NCI-H526 treated with DMSO at 0.1 percent for 48 hours (cell line): ENCODE measurements around the gene TUBA4B.
"Not testable (repeated sequence)": the region's sequence is repeated elsewhere in the genome, so short reads cannot be mapped to it uniquely, and the experiment has no call there.

Source experiments
- DNase-seq: peaks from one replicate; lab custom pipeline; 2025; lab: John Stamatoyannopoulos, UW

Gene TUBA4B

DNA sequence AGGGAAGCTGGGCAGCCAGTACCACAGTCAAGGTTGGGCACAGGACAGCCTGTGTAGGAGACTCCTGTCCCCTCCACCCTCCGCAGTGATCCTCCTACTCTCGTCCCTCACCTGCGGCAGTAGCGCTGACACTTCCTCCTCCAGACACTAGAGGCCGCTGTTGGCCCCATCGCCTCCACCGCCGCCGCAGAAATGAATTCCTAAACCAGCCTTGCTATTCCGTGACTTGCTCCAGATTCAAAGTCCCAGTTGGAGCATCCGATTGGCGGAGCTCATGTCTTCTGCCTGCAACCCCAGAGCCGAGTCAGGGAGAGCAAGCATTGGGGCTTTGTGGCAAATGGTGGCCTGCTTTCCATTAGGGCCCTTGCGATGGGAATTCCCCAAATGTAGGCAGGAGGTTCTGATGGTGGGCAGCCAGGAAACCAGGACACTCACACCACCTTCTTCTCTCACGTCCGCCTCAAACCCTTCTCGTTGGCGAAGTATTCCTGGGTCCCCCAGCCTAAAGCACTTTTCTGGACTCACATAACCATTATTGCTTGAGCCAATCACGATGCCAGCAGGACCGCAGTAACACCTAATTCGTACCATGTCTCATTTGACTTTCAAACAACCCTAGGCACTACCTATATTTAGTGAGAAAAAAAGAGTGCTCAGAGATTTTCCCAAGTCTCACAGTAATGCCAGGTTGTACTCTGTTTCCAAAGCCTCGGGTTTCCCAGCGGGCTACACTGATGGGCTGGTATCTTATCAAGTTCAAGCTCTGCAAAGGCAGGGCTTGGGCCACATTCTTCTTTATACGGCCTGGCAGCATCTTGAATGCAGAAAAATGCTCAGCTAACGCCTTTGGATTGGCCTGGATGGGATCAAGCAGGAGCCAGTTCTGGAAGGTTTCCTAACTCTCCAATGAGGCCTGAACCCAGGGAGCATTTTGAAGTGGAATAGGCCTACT is 24.9 kb downstream of the TUBA4B start:
- peak; percentile 73 for DNase-seq

DNA sequence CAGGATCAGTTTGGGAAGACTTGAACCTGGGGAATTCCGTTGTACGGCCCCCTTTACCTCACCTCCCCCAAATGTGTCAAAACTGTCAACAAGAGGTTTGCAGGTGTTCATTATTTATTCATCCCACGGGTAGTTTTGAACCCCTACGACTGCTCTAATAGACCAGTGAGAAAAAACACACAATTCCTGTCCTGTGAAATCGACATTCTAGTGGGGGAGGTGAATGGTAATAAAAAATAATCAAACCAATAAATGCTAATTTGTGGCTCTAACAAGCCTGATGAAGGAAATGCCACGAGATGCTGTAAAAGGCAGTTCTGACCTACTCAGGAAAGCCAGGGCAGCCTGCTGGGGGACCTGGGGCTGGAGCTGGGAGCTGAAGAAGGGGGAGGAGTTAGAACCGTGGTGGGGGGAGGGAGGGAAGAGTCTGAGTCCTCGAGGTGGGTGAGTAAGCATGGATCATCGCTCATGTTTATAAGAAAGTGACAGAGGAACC is 25.7 kb downstream of the TUBA4B start:
- DNase-seq: no peak

DNA sequence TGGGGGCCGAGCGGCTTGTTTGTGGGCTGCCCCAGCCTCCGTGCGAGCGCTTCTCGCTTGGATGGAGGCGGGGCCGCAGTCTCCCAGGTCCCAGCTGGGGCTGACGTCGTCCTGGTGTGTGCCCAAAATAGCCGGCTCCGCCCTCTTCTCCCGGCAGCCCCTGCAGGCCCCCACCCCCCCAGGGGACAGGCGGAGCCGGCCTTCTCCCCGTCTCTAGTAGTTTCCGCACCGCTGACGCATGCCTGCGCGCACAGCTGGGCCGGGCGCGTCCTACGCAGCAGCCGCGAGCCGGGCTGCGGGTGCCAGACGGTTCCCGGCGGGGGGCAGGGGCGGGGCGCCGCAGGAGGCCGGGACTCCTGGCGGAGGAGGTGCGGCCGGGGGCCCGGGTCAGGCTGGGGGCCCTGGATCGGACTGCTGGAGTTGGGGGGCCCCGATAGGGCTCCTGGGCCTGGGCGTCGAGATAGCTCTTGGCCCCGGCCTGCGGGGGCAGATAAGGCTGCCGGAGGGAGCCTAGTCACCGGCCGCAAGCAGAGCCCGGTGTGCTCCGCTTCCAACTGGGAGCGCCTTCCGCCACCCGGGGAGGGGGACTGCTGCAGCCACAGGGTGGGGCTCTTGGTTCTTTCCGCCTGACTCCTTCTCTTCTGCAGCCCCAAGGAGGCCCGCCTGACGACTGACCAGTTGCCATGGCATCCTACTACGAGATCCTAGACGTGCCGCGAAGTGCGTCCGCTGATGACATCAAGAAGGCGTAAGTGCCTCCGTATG is 26.3 kb downstream of the TUBA4B start, which contains the start of gene DNAJB2:
DNAJB2 (plus strand) TSS at position 216 of the 765 bp plus-strand sequence; CDS start at position 684, 468 bp downstream.
- DNase-seq: peak; percentile 94

DNA sequence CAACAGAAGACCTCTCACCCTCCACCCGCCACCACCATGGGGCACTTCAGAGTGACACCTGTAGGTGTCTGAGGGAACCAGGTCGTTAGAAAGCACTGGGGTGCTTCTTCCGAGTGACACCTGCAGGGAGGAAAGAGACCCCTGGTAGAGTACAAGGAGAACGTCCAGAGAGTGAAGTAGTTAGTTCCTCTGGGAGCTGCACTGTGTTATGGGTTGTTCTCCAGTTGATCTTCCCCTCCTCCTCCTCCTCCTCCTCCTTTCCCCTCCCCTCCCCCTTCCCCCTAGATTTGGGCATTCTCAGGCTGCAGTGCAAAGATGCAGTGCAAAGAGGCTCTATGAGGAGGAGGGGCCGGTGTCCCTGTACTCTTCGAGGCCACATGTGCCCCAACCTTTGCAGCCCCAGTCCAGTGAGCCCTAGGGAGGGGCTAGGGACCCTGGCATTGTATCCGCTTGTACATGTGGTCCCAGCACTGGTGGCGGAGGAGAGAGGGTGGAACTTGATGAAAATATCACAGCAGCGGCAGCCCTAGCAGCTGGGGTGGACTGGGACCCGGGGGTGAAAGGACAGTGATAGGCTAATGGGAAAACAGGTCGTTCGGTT is 27.0 kb downstream of the TUBA4B start:
- DNase-seq: no peak

DNA sequence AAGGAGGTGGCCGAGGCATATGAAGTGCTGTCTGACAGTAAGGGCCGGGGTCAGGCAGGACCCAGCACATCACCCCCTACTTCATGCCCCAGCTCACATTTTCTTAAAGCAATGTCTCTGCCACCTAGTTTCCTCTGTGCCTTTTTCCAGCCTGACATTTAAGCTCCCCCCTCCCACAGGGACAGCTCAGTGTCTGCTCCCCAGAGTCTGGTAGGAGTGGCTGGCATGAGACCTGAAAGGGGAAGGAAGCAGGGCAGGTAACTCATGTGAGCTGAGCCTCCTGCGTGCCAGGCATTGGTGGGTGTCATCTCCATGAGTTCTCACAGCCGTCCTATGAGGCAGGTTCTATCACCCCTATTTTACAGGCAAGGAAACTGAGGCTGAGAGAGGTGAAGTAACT is 27.6 kb downstream of the TUBA4B start:
- no peak for DNase-seq

DNA sequence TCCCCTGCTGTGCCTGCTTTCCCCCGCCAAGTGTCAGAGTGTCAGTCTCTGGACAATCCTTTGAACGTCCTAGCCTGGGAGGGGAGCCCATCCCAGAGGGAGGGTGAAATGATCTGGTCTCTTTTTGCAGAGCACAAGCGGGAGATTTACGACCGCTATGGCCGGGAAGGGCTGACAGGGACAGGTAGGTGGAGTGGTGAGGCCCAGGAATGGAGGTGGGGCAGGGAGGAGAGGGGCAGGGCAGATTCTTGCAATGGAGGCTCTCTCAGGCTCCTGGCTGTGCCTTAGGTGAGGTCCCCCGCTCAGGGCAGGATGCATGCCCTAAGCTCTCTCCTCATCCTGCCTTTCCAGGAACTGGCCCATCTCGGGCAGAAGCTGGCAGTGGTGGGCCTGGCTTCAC is 28.5 kb downstream of the TUBA4B start:
- DNase-seq: no peak

DNA sequence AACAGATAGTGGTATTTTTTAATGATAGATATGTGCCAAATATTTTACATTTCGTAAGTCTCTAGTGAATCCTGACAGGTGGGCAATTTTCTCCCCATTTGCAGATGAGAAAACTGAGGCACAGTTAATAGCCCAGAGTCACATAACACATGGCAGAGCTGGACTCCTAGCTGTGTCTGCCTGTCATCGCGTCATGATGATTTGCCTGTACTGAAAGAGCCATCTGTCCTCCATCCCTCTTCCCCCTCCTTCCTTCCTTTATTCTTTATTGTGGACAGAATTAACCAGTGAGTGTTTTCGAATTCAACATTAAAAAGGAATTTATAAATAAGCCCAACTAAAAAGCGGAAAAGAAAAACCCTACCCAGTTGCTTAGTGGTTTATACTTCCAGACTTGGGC is 29.3 kb downstream of the TUBA4B start:
- DNase-seq: no peak

DNA sequence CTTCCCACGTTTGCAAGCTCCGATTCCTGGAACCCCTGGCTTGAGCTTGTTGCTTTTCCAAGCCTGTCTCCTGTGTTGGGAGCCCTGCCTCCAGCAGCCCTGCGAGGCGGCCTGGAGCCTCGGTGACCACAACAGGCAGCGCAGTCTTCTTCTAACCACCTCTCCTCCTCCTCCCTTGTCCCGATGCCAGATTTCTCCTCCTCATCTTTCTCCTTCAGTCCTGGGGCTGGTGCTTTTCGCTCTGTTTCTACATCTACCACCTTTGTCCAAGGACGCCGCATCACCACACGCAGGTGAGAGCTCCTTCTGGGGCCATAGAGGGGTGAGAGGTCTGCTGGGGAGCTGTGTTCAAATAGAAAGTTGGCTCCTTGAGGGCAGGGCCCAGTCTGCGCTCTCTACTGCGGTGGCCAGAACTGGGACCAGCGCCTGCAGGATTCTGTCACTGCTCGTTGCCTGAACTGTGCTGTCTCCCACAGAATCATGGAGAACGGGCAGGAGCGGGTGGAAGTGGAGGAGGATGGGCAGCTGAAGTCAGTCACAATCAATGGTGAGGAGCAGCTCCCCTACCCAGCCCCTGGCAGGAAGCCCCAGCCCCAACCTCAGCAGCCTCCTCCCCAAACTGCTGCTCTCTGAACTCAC is 30.0 kb downstream of the TUBA4B start:
- DNase-seq: no peak

DNA sequence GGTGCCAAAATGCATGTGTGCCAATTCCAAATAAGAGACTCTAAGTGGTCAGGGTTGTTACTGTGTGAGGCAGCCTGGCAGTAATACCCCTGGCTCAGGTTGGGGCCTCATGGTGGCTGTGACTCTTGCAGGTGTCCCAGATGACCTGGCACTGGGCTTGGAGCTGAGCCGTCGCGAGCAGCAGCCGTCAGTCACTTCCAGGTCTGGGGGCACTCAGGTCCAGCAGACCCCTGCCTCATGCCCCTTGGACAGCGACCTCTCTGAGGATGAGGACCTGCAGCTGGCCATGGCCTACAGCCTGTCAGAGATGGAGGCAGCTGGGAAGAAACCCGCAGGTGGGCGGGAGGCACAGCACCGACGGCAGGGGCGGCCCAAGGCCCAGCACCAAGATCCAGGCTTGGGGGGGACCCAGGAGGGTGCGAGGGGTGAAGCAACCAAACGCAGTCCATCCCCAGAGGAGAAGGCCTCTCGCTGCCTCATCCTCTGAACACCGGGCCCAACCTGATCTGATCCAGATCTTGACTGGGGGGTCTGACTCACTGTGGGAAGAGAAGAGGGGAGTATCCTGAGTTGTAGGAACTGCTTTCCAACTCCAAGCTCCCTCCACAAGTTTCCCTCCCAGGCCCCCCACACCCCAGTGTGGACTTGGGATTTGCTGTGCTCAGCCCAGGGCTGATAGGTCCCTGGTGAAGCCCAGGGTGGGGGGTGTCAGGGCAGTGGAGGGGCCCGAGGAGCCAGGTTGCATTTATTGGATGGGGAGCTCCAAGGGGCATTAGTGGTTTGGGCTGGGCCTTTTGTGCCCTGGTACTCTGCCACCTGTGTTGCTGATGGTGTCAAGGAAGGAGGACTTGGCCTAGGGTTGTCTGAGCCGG is 31.7 kb downstream of the TUBA4B start:
- DNase-seq: no peak

DNA sequence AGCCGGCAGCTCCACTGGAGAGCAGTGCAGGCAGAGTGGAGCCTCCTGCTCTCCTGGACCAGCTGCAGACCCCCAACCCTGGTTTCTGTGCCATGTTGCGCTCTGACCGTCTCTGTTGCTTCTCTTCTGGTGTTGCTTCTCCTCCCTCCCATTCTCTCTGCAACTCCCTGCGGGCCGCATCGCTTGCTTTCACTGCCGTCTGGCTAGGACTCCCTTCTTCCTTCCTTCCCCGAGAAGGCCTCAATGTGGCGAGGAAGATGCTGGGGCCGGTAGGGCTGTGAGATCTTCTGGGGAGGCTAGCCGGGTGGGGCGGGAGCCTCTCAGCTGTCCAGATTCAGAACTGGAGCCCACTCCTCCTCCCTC is 32.3 kb downstream of the TUBA4B start:
- no peak for DNase-seq

DNA sequence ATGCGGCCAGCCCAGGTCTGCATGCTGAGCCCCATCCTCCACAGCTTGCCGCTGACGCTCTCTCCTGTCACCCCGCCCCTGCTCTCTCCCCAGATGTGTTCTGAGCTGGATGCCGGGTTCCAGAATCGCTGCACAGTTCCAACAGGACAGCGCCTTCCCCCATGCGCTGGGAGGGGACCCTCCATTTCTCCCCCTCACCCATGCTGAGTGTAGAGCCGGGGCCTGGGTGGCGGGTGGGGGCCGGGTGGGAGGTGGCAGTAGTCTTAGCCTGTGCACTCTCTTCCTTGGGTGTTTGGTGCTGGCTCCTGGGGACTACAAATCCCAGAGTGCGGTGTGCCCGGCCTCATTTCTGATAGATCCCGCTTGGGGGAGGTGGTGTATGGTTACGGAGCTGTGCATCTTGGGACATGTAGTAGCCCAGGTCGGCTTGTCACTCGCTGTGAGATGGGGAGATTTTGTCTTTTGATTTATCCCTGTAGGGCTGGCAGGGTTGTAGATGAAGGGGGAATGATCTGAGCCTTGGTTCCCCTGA is 32.9 kb downstream of the TUBA4B start:
- no peak for DNase-seq

DNA sequence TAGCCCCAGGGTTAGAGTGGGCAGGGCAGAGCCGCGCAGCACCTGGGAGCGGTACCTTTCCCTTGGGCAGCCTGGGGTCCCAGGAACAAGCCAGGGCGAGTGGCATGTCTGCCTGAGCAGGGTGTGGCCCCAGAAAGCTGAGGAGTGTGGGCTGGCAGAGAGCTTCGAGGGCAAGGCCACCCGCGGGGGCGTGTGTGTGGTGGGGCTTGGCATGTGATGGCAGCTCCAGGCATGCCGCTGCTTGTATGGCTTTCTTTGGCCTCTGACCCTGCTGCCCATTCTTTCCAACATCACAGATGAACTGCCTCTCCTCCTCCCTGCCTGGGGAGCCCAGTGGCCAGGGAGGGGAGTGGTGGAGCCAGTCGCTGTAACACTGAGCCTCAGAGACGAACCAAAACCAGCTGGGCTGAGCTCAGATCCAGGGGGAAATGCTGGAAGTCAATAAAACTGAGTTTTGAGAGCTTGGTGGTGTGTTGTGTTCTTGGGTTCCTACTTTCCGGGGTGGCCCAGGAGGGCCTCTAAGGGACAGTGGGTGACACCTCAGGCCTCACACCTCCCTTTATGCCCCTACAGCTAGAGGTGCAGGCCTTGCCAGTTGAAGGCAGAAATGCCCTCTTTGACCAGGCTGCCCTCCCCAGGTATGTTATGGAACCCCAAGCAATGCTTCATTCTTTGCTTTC is 33.5 kb downstream of the TUBA4B start:
- no peak for DNase-seq

DNA sequence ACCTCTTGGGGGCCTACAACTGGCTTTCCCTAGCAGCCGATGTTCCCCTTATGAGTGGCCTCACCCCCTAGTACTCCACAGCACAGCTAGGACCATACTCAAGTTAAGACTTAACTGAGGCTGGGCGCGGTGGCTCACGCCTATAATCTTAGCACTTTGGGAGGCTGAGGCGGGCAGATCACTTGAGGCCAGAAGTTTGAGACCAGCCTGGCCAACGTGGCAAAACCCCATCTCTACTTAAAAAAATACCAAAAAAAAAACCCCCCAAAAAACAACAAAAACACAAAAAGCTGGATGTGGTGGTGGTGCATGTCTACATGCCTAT is 34.0 kb downstream of the TUBA4B start:
- DNase-seq: not testable (repeated sequence)

DNA sequence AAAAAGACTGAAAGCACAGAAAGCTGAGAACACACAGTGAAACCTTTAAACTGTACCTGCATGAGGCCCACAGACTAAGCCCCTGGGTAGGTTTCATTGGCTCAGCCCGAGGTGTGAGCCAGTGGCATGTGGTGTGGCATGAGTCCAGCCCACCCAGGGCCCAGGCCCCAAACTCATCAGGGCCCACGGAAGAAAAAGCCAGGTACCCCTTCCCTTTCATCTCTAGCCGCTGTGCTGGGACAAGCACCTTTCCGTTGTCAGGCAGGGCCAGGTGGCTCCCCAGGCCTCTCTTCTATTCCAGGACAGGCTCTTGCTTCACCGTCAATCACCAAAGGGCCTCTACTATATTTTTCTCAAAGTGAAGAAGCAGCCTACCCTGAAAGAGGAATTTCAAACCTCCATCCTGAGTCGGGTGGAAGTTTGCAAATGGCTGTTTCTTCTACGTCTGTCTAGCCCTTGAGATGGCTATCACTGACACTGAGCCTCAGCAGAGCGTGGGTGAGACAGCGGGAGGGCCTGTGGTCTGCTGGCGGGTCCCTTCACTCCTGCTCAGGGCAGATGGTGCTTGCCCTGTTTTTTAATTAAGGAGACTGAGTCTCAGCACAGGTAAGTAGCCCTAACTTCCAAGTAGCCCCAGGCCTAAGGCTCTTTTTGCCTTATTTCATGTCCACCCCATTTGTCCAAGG is 34.7 kb downstream of the TUBA4B start:
- no peak for DNase-seq

DNA sequence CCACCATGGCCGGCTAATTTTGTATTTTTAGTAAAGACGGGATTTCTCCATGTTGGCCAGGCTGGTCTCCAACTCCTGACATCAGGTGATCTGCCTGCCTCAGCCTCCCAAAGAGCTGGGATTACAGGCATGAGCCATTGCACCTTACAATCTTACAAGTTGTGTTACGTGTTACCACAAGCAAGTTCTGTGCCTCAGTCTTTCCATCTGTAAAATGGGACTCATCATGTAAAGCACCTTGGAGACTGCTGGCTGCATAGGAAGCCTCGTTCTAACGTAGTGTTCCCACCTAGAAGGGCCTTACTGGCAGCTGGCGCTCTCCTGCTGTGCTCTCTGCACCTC is 36.1 kb downstream of the TUBA4B start:
- no peak for DNase-seq

DNA sequence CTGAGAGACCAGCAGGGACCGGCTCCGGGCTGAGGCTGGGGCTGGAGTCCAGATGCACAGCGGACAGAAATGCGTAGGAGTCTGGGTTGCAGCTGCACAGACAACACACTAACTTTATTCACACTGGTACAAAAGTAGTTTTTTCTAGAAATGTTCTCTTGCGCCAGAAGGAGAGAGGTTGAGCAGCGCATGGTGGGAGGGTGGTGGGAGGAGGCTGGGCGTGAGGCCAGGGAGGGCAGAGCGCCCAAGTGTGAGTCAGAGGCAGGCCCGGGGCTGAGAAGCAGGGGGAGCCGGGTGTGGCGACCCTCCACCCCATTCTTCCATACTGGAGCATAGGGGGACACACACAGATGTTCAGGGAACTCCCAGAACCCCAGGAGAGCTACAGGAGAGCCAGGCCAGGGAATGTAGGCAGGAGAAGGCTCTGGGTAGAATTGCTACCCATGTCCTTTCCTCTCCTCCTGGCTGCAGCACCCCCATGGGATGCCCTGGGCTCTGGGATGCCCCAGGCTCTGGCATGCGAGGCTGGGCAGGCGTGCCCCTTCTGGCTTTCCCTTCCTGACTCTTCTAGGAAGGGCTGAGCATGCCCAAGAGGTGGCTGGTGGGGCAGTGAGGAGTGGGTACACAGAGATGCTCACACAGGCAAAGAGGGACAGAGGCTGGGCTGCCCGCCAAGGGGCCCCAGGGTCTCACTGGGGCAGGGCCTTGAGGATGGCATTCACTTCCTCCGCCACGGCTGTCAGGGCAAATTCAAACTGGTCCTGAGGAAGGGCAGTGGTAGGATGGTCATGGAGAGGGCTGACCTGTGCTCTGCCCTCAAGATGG is 36.7 kb downstream of the TUBA4B start:
- no peak for DNase-seq

DNA sequence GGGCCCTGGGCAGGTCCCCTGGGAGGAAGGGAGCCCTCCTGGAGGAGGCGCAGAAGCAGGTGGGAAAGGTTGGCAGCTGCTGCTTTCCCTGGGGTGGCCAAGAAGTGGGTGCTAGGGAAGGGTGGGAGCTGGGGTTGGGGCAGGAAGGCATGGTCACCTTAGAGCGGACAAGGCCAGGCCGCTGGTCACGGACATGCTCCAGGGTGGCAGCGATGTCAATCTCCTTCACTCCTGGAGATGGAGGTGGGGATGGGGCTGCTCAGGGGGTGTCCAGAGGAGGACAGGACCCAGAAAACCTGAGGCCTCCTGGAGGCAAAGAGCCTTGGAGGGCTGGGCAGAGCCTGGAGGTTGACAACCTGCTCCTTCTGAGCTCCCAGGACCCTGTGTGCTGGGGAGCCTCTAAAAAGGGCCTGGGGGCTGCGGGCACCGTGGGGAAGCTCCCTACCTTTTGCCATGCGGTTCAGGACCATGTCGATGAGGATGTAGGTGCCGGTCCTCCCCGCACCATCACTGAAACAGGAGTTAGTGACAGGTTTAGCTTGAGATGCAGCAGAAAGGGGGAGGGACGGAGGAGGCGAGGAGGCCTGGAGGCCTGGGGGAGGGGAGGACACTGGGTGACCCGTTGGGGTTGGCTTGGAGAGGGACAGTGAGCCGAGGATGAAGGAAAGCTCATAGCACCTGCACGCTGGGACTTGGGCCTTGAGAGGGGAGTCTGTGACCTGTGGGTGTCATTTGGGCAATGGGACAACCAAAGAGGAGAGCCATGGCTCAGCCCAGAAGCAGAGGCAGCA is 37.5 kb downstream of the TUBA4B start:
- no peak for DNase-seq

DNA sequence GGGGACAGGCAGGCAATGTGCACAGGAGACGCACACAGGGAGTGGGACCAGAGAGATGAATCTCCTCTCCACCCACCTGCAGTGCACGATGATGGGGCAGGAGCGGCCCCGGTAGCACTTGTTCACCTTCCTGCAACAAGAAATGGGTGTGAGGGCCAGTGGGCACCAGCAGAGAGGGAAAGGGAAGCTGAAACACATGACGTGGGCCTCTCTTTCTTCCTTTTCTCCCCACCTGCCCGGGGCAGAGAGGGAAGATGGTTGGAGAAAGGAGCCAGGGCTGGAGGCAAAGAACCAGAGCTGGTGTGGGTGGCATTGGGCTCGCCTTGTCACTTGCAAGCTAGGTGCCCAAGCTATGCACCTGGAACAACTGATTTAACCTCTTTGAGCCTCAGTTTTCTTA is 38.4 kb downstream of the TUBA4B start:
- DNase-seq: no peak
